Osteocyte (in vitro differentiated cells): Measurements from ENCODE around the gene FNDC11. TPM values are rescaled to one million over a fixed set of nuclear protein-coding genes. Genes with fewer than 3 reads are reported as not detected.
A peak's percentile ranks its signal among the peaks of the same experiment; 100 is the strongest.

Experiments
- DNase-seq: peaks from one replicate; pipeline ENCODE4 v3.0.0; 2021; ENCODE audit warnings: mixed read lengths; ENCODE audit not compliant: unreplicated experiment; ENCODE audit errors: extremely low spot score
- H3K27ac Mint-ChIP-seq: one replicate; pipeline ENCODE4 v1.8.0; 2021; ENCODE audit warnings: mild to moderate bottlenecking, mixed read lengths; ENCODE audit not compliant: unreplicated experiment
- H3K27me3 Mint-ChIP-seq: one replicate; pipeline ENCODE4 v1.8.0; 2021; ENCODE audit warnings: mixed read lengths; ENCODE audit not compliant: unreplicated experiment
- H3K36me3 Mint-ChIP-seq: one replicate; pipeline ENCODE4 v1.8.0; 2021; ENCODE audit warnings: mixed read lengths; ENCODE audit not compliant: unreplicated experiment
- H3K4me1 Mint-ChIP-seq: one replicate; pipeline ENCODE4 v1.8.0; 2021; ENCODE audit warnings: mixed read lengths; ENCODE audit not compliant: unreplicated experiment
- H3K4me3 Mint-ChIP-seq: one replicate; pipeline ENCODE4 v1.8.0; 2021; ENCODE audit warnings: mild to moderate bottlenecking, moderate library complexity, mixed read lengths; ENCODE audit not compliant: unreplicated experiment
- H3K9me3 Mint-ChIP-seq: one replicate; pipeline ENCODE4 v1.8.0; 2021; ENCODE audit warnings: mixed read lengths; ENCODE audit not compliant: unreplicated experiment
- CTCF ChIP-seq: fragments of 200-600 bp; sonication (generic); IDR thresholded peaks from 2 replicates; pipeline ENCODE4 v1.5.0; 2021; ENCODE audit warnings: antibody characterized with exemption, mild to moderate bottlenecking, moderate library complexity
- total RNA-seq: library from RNA; stranded (reverse); gene quantifications from 2 replicates; pipeline ENCODE4 v1.2.1, GENCODE V29; 2021

The FNDC11 gene
- total RNA-seq, 1 donor from 2014 or later, result 0.13 TPM

- Mint-ChIP-seq H3K4me3 (no peak overlapping the region), H3K27me3 (no peaks in the 10 kb centered on the region), H3K27ac (no peak overlapping the region), H3K4me1 (peaks cover 15% of the 10 kb centered on the region), H3K9me3 (no peaks in the 10 kb centered on the region), H3K36me3 (no peaks in the 10 kb centered on the region)
- DNase-seq, result no peak
- no peak for TF ChIP-seq CTCF
These were observed 23.4 kb downstream of the FNDC11 start for GRCh38 chr20:63577317-63577894.

GRCh38 chr20:63578224-63579016 lies 24.5 kb downstream of the FNDC11 start:
- H3K36me3 Mint-ChIP-seq, result no peaks in the 10 kb centered on the region
- TF ChIP-seq CTCF, result no peak
- H3K4me1 Mint-ChIP-seq, result peaks cover 21% of the 10 kb centered on the region
- H3K27ac Mint-ChIP-seq, result no peak overlapping the region
- no peaks in the 10 kb centered on the region for H3K27me3 Mint-ChIP-seq
- H3K9me3 Mint-ChIP-seq, result no peaks in the 10 kb centered on the region
- H3K4me3 Mint-ChIP-seq, result no peak overlapping the region
- DNase-seq, result no peak

- H3K9me3 Mint-ChIP-seq, result no peaks in the 10 kb centered on the region
- no peaks in the 10 kb centered on the region for H3K36me3 Mint-ChIP-seq
- H3K4me3 Mint-ChIP-seq, result no peak overlapping the region
- DNase-seq, result no peak
- no peaks in the 10 kb centered on the region for H3K27me3 Mint-ChIP-seq
- H3K27ac Mint-ChIP-seq, result no peak overlapping the region
- peaks cover 18% of the 10 kb centered on the region for H3K4me1 Mint-ChIP-seq
- TF ChIP-seq CTCF, result no peak
These were observed 25.2 kb downstream of the FNDC11 start for GRCh38 chr20:63579017-63579694.

- H3K36me3 Mint-ChIP-seq, result no peaks in the 10 kb centered on the region
- peaks cover 9% of the 10 kb centered on the region for H3K4me1 Mint-ChIP-seq
- H3K4me3 Mint-ChIP-seq, result no peak overlapping the region
- no peak overlapping the region for H3K27ac Mint-ChIP-seq
- peak; percentile 46 for TF ChIP-seq CTCF
- no peaks in the 10 kb centered on the region for H3K27me3 Mint-ChIP-seq
- no peak for DNase-seq
- H3K9me3 Mint-ChIP-seq, result no peaks in the 10 kb centered on the region
These were observed 27.0 kb downstream of the FNDC11 start for GRCh38 chr20:63580796-63581461.
